ENCODE data around the gene ACSS3. TPM values are rescaled to one million over a fixed set of nuclear protein-coding genes. Genes with fewer than 3 reads are reported as not detected.
"Not testable (repeated sequence)": the region's sequence is repeated elsewhere in the genome, so short reads cannot be mapped to it uniquely, and the experiment has no call there.

Gene ACSS3, protein sequence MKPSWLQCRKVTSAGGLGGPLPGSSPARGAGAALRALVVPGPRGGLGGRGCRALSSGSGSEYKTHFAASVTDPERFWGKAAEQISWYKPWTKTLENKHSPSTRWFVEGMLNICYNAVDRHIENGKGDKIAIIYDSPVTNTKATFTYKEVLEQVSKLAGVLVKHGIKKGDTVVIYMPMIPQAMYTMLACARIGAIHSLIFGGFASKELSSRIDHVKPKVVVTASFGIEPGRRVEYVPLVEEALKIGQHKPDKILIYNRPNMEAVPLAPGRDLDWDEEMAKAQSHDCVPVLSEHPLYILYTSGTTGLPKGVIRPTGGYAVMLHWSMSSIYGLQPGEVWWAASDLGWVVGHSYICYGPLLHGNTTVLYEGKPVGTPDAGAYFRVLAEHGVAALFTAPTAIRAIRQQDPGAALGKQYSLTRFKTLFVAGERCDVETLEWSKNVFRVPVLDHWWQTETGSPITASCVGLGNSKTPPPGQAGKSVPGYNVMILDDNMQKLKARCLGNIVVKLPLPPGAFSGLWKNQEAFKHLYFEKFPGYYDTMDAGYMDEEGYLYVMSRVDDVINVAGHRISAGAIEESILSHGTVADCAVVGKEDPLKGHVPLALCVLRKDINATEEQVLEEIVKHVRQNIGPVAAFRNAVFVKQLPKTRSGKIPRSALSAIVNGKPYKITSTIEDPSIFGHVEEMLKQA
- not detected in 2 replicates for total RNA-seq

GRCh38 chr12:81077686-81078441, at the start of gene ACSS3:
Gene ACSS3, plus strand, starts transcription at chr12:81078079. Its CDS starts 42 bp downstream, at chr12:81078121.
- intact Hi-C loops (cut with micrococcal nuclease): no loop called here

DNA sequence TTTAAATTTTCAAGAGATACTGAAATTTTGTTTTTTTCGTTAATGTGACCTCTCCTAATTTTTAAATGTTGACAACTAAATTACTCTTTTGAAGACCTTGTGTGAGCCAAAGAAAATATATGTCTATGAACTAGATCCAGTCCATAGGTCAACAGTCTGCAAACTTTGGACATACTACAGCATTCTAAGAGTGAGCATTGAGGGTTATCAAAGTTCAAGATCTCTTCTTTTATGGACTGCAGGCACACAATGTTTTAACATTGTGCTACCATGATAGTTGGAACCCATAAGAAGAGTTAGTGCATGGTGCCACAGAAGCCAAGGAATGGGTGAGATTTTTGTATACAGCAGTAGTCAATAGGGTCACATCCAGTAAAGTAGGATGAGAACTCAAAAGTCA, 43.0 kb upstream of the ACSS3 start:
- intact Hi-C loops (cut with micrococcal nuclease): no loop called here

DNA sequence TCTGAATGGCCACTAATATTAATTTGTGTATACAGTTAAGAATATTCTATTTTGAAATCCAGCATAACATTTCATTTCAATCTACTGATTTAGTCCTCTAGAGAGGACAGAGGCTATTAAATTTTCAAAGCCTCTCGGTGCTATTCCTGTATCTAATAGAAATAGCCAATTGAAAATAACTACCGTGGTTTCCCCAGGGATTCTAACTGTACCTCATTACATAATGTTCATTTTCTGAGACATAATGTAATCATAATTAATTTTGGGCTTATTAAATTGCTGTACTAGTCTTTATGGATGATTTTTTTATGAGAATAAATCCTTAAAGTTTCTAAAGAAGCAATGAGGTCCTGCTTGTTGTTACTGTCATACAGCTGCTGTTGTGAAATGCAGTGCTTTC, 38.6 kb upstream of the ACSS3 start:
- intact Hi-C loops (cut with micrococcal nuclease): no loop called here

DNA sequence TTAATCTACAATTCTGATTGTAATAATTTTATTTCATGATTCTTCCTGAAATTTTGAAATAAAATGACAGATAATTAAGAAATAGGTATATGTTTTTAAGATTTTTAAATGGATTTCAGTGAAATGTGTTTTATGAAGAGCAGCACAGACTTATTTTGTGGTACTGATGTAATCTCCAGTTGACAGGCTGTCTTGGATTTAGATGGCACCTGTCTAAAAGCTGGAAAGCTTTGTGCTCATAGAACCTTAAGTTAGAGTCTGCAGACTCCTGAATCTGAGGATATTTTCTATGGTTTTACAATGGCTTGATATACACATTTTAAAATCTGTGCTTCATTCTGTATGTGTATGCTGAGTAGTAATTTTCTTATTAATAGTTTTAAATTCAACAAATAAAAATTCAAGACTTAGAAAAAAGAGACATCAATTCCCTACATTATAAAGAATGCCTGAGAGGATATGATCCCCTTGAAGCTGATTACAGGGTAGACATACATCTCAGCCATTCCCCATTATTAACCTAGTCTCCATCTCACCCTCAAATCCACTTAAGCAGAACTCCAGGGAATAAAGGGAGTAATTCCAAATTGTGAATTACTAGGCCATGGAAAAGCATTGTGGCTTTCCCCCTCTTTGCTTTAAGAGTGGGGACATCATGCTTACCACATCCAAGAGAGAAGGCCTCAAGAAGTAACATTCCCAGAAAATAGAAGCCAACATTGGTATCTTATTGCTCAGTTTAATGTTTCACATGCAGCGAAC, 33.7 kb upstream of the ACSS3 start:
- intact Hi-C loops (cut with micrococcal nuclease): no loop called here

GRCh38 chr12:81064971-81065370, 12.9 kb upstream of the ACSS3 start:
- intact Hi-C loops (cut with micrococcal nuclease): not testable (repeated sequence)

DNA sequence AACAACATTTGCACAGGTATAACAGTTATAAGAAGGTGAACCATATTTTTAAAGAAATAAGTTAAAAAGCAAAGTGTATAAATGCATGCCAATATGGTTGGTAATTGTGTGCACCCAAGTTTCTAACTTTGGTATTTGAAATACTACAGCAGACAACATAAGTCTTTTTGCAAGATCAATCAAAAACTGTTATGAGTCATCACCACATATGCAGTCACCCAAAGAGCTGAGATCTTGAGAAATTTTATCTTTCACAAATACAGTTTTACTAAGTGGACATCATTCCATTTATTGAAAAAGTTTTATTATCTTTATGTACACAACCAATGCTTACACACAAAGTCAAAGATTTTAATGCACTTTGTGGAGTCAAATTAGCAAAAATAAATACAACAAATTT, 7.0 kb upstream of the ACSS3 start:
- intact Hi-C loops (cut with micrococcal nuclease): no loop called here

- intact Hi-C loops (cut with micrococcal nuclease): no loop called here
Observed at GRCh38 chr12:81075539-81075938, 2.3 kb upstream of the ACSS3 start.

DNA sequence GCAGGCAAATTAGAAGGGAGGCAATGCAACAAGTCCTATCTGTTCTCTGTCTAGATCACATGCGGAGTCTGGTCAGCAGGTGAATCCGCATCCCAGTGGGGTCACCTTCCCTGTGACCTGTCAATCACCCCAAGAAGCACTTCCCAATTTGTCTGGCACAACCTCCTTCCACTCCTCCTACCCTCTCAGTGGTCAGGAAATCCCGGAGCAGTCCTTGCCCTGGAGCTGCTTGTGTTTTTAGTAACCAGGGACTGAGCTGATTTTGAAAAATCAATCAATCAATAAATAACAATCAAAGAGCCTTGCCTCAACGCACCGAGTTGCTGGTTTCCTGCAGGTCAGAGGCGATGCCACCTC, 572 bp upstream of the ACSS3 start:
- intact Hi-C loops (cut with micrococcal nuclease): no loop called here

GRCh38 chr12:81078469-81079196, 754 bp downstream of the ACSS3 start:
- intact Hi-C loops (cut with micrococcal nuclease): no loop called here

DNA sequence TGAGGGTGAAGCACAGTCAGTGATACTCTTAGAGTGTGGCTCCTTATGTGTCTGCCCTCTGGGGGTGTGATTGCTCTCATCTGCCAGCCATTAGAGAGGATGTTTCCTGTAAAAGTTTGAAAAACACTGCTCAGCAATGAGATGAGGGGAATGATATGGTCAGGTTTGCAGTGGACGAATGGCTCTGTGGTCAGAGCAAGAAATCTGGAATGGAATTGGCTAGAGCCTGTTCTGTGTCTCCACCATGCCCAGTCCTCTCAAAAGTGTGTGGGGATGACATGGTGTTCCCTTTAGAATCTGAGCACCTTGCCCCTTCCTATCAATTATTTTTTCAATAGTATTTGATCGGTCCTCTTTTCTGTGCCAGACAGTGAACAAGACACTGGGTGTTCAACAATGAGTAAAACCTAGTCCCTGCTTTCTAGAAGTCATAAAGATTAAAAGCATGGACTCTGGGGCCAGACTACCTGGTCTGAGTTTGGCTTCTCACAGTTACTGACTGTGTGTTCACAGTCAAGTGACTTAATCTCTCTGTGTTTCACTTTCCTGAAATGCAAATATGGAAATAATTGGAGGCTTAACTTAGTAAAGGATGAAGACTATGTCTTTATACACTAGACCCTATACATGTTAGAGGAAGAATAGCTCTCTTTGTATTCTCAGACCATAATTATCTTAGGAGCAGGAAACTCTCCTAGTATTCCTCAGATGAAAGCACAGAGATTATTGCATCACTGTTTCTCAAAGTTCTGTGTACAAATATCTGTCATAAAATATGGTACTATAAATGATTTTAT, 1.6 kb downstream of the ACSS3 start:
- intact Hi-C loops (cut with micrococcal nuclease): no loop called here

DNA sequence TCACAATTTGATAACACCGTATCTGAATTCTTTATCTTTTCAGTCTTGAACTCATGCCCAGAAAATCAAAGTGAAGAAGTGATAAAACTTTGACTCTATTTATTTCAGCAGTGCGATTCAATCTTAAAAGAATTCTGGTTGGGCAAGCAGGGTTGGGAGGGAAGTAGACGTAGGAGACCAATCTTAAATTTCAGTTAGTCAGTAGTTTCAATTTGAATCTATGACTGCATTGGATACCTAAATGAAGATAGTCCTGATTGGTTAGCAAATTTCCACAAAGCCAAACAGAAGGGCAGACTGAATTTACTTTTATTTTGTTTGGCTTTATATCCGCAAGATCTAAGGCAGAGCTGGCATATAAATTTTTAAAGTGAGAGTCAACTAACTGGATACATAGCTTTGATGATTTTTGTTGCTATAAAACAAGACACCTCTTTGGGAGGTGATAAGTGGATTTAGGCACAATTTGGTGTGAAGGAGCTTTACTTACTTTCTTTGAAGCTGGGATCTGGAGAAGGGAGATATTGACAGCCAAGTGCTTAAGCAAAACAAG, 2.6 kb downstream of the ACSS3 start:
- intact Hi-C loops (cut with micrococcal nuclease): no loop called here

- intact Hi-C loops (cut with micrococcal nuclease): no loop called here
Observed at GRCh38 chr12:81081726-81082125, 3.8 kb downstream of the ACSS3 start.

DNA sequence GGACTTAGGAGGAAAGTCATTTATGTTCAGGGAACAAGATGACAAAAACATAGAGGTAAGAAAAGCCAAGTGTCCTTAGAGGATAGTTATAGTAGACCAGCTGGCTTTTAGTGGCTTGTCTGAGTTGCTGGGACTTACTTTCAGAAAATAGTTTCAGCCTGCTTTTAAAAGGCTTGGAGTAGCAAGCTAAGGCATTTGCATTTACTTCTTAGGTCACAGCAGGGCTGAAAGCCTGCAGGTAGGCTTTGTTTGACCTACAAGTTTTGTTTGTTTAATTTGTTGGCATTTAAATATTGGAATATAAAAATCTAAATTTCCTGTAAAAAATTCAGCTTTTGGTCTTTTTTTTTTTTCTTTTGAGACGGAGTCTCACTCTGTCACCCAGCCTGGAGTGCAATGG, 5.1 kb downstream of the ACSS3 start:
- intact Hi-C loops (cut with micrococcal nuclease): no loop called here

GRCh38 chr12:81083906-81084513, 6.1 kb downstream of the ACSS3 start:
- intact Hi-C loops (cut with micrococcal nuclease): no loop called here

DNA sequence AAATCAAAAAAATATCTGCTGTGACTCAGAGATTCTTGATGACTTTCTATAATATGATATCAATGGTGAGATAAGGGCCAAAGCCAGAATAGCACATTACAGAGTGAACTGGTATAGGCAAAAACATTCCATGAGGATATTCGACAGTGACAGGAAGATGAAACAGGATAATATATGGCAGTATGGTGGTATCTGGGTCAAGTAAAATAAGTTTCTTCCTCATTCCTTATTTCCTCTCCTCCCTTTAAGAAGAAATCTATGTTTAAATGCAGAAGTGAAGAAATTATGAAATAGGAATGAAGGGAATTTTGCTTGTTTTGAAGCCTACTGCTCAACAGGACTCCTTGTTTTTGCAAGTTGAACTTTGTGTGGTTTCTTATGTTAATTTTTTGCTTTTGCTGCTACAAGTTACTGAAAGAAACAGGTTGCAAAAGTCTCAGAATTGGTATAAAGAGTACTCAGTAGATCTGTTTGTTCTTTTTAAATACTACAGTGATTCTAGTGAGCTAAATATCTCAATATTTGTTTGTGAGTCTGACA, 7.0 kb downstream of the ACSS3 start:
- intact Hi-C loops (cut with micrococcal nuclease): no loop called here

DNA sequence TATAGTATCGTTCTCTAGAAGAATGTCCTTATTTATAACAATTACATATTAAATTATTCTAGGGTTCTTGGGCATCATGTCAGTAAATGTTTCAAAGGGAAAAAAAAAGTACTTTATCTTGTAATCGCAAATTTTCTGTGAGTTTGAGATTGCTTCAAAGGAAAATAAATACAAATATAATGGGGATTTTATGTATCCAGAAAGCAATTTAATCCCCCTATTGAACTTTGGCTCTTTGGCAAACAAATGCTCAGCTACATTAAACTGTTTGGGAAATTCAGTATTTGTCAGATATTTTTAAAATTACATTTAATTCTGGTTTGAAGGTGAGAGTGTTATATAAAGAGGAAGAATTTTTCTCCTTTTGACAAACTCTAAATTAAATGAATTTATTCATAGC, 8.0 kb downstream of the ACSS3 start:
- intact Hi-C loops (cut with micrococcal nuclease): no loop called here

DNA sequence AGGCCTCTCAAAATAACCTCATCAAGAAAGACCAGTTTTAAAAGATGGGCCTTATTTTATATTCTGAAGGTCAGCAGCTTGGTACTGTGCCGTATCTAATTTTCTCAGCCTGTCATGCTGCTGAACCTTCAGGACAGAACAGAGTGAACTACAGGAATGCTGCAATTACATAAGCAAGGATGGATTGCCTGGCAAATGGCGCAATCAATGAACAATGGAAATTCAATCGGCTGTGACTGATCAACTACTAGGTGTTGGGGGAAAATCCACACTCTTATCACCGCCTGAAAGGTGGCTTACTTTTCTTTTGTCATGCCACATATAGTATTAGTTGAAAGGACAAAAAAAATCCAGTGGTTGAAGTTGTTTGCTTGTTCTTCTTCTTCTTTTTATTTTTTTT, 8.5 kb downstream of the ACSS3 start:
- intact Hi-C loops (cut with micrococcal nuclease): no loop called here

DNA sequence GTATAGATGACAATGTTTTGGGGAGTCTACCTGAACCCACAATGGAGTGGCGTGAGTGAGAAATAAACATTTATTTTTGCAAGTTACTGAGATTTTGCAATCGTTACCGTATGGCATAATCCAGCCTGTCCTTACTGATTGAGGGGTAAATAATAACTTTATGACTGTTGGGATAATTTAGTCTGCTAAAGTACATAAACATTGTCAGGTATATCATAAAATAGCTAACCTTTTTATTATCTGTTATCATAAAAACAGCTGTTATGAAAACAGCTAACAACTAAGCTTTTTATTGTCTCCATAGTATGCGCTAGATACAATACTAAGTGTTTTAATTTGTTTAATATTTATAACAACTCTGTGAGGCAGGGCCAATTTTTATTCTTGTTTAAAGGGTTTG, 10.3 kb downstream of the ACSS3 start:
- intact Hi-C loops (cut with micrococcal nuclease): no loop called here

GRCh38 chr12:81089412-81089811, 11.5 kb downstream of the ACSS3 start:
- intact Hi-C loops (cut with micrococcal nuclease): no loop called here
